Left lung (tissue), 10 donors: ENCODE data around the gene NDUFA7. TPM values are rescaled to one million over a fixed set of nuclear protein-coding genes. Genes with fewer than 3 reads are reported as not detected.
"Not testable (repeated sequence)": the region's sequence is repeated elsewhere in the genome, so short reads cannot be mapped to it uniquely, and the experiment has no call there.

Experiments
- ATAC-seq: fragments of 200-7000 bp; cut with Tn5 transposase; one replicate; pipeline ENCODE4 v1.9.1; 2020; ENCODE audit warnings: moderate library complexity
- DNase-seq, 4 donors: peaks; one replicate each; pipeline ENCODE4 v3.0.0-alpha.2; 2013 to 2020
- H3K27ac ChIP-seq, 2 donors: fragments of 200-600 bp; sonication (generic) in 1 of 2; one replicate each; pipeline versions ENCODE4 v1.5.0 to v1.8.0; 2020 to 2021
- H3K27me3 ChIP-seq, 2 donors: fragments of 200-600 bp; sonication (generic) in 1 of 2; one replicate each; pipeline versions ENCODE4 v1.5.0 to v1.8.0; 2020 to 2021
- H3K36me3 ChIP-seq, 2 donors: fragments of 200-600 bp; sonication (generic) in 1 of 2; one replicate each; pipeline versions ENCODE4 v1.5.0 to v1.8.0; 2020 to 2021
- H3K4me1 ChIP-seq, 2 donors: fragments of 200-600 bp; one replicate each; pipeline ENCODE4 v1.8.0; 2021
- H3K4me3 ChIP-seq, 2 donors: fragments of 200-600 bp; sonication (generic) in 1 of 2; one replicate each; pipeline versions ENCODE4 v1.5.0 to v1.8.0; 2020 to 2021; ENCODE audit warnings: mild to moderate bottlenecking in 1 of 2
- H3K9me3 ChIP-seq, 2 donors: fragments of 200-600 bp; sonication (generic) in 1 of 2; one replicate each; pipeline versions ENCODE4 v1.5.0 to v1.8.0; 2020 to 2021
- CTCF ChIP-seq, 2 donors: fragments of 200-600 bp; sonication (generic) in 1 of 2; IDR thresholded peaks; one replicate each; pipeline versions ENCODE4 v1.5.0 to v1.8.0; 2021; ENCODE audit warnings: antibody characterized with exemption in 2 of 2
- intact Hi-C, 2 donors: fragments of 100-400 bp; cut with DNase I; formaldehyde crosslinking; loops; one replicate each; pipeline versions ENCODE4 v1.11.2 to v1.14.2; 2022
- polyA plus RNA-seq, 6 donors: library from polyadenylated mRNA; unstranded; fragments of 120-200 nt; gene quantifications; one replicate each; pipeline ENCODE4 v1.2.1, GENCODE V29; 2013; ENCODE audit not compliant: insufficient read length in 6 of 6
- total RNA-seq, 2 donors: library from RNA; stranded (reverse); fragmentation: NEBNext Ultra II Directional; extraction: Animal tissue kit (Norgen Biotek cat#: 25700); gene quantifications; one replicate each; pipeline ENCODE4 v1.2.1, GENCODE V29; 2021
- donor health status: DM: no; HTN: yes; CAD: no.
- donor health status: DM: no; HTN: no; CAD: no.

Gene NDUFA7
- total and polyA plus RNA-seq, 8 donors = 32.0 to 51.6 (median 38.7) TPM

- peak; percentile 23 for ATAC-seq
- intact Hi-C loops = loop anchor here in 1 of 2 donors (5.0 kb wide), 1 partner anchor 50 kb away; no protein-coding TSS in a partner anchor
- H3K27me3 ChIP-seq = peaks cover 0 to 10% of the 10 kb centered on the region in 2 donors
- TF ChIP-seq CTCF (IDR thresholded peaks at IDR 0.05) = no peak
- H3K4me1 ChIP-seq = peaks cover 6 to 52% of the 10 kb centered on the region in 2 donors
- H3K36me3 ChIP-seq = no peaks in the 10 kb centered on the region
- no peak for DNase-seq
- H3K4me3 ChIP-seq = no peak overlapping the region
- no peaks in the 10 kb centered on the region for H3K9me3 ChIP-seq
- H3K27ac ChIP-seq = no peak overlapping the region
These were observed 31.1 kb upstream of the NDUFA7 start for GRCh38 chr19:8352134-8352827.

GRCh38 chr19:8349629-8350372 is 28.6 kb upstream of the NDUFA7 start:
- not testable (repeated sequence) for DNase-seq, H3K27ac ChIP-seq, H3K4me3 ChIP-seq, H3K36me3 ChIP-seq, H3K9me3 ChIP-seq, ATAC-seq
- peaks cover 0 to 17% of the 10 kb centered on the region in 2 donors for H3K27me3 ChIP-seq
- intact Hi-C loops = loop anchor here in 1 of 2 donors (5.0 kb wide), 1 partner anchor 52 kb away; no protein-coding TSS in a partner anchor
- H3K4me1 ChIP-seq = peaks cover 0 to 32% of the 10 kb centered on the region in 2 donors

GRCh38 chr19:8343483-8343844 is 22.3 kb upstream of the NDUFA7 start:
- H3K27me3 ChIP-seq = peaks cover 0 to 55% of the 10 kb centered on the region in 2 donors
- intact Hi-C loops = no loop called here
- H3K36me3 ChIP-seq = no peaks in the 10 kb centered on the region
- TF ChIP-seq CTCF (IDR thresholded peaks at IDR 0.05) = peak in 1 of 2 donors; percentile 1
- H3K9me3 ChIP-seq = no peaks in the 10 kb centered on the region
- no peak for ATAC-seq
- no peak for DNase-seq
- H3K4me3 ChIP-seq = peak overlapping the region in 1 of 2 donors; percentile 57
- H3K4me1 ChIP-seq = peaks cover 0 to 28% of the 10 kb centered on the region in 2 donors
- peak overlapping the region in 1 of 2 donors; percentile 94 for H3K27ac ChIP-seq

- no peaks in the 10 kb centered on the region for H3K9me3 ChIP-seq
- H3K4me1 ChIP-seq = peaks cover 0 to 30% of the 10 kb centered on the region in 2 donors
- peaks cover 0 to 61% of the 10 kb centered on the region in 2 donors for H3K27me3 ChIP-seq
- ATAC-seq (peak; percentile 100), DNase-seq (peak; percentile 72 to 97 (median 95))
- intact Hi-C loops = no loop called here
- H3K27ac ChIP-seq = peak within 1 kb of the TSS; percentile 81 to 94
- no peaks in the 10 kb centered on the region for H3K36me3 ChIP-seq
- peak in 1 of 2 donors; percentile 19 for TF ChIP-seq CTCF (IDR thresholded peaks at IDR 0.05)
- H3K4me3 ChIP-seq = peak within 1 kb of the TSS; percentile 57 to 59
These were observed 21.7 kb upstream of the NDUFA7 start, which contains the start of gene KANK3 for GRCh38 chr19:8342684-8343482. KANK3 (minus strand) TSS chr19:8343262; CDS start chr19:8337828, 5,434 bp downstream.

DNA sequence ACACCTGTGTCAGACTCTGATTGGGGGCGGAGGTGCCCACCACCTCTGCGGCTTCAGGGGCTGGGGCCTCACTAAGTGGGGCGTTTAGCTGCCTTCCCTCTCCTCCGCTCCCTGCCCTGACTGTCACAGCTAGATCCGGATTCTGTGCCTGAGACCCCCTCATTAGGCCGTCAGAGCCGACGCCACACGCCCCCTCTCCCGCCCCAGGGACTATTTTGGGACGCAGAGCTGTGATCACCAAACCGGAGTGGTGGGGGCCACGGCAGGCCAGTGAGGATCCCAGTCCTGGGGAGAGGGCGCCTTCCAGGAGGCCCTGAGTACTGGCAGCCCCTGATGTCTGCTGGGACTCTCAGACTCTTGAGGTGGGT is 21.1 kb upstream of the NDUFA7 start:
- Histone ChIP-seq H3K9me3 (no peaks in the 10 kb centered on the region), H3K27me3 (peaks cover 0 to 67% of the 10 kb centered on the region in 2 donors), H3K27ac (peak overlapping the region; percentile 81 to 94), H3K4me3 (peak overlapping the region; percentile 5 to 57), H3K36me3 (no peaks in the 10 kb centered on the region), H3K4me1 (peaks cover 0 to 36% of the 10 kb centered on the region in 2 donors)
- intact Hi-C loops = no loop called here
- no peak for DNase-seq
- no peak for TF ChIP-seq CTCF (IDR thresholded peaks at IDR 0.05)
- no peak for ATAC-seq

DNA sequence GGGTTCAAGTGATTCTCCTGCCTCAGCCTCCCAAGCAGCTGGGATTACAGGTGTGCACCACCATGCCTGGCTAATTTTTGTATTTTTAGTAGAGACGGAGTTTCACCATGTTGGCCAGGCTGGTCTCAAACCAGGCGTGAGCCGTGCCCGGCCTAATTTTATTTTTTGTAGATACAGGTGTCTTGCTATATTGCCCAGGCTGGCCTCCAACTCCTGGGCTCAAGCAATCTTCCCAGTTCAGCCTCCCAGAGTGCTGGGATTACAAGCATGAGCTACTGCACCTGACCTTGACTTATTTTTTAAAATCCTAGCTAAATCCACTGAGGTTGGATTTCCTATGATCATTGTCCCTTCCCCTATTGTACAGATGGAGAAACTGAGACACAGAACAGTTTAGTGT is 20.3 kb upstream of the NDUFA7 start:
- peak overlapping the region in 1 of 2 donors; percentile 57 for H3K4me3 ChIP-seq
- peaks cover 0 to 37% of the 10 kb centered on the region in 2 donors for H3K4me1 ChIP-seq
- peak overlapping the region in 1 of 2 donors; percentile 94 for H3K27ac ChIP-seq
- H3K27me3 ChIP-seq = peaks cover 0 to 75% of the 10 kb centered on the region in 2 donors
- intact Hi-C loops, H3K36me3 ChIP-seq, ATAC-seq, DNase-seq, H3K9me3 ChIP-seq: not testable (repeated sequence)
